Neural cell (in vitro differentiated cells): Measurements from ENCODE around the gene P3H2. TPM values are rescaled to one million over a fixed set of nuclear protein-coding genes. Genes with fewer than 3 reads are reported as not detected.
"Not testable (repeated sequence)": the region's sequence is repeated elsewhere in the genome, so short reads cannot be mapped to it uniquely, and the experiment has no call there.

Experiments used
- H2AFZ ChIP-seq: fragments of 200-600, 300-800 bp; sonication (generic), shearing (Covaris generic); 2 replicates; pipeline ENCODE4 v1.6.0; 2014; ENCODE audit warnings: low read depth, mild to moderate bottlenecking, antibody characterized with exemption, low read length, moderate library complexity
- H3F3A ChIP-seq: fragments of 200-600 bp; shearing (Covaris generic); 2 replicates; pipeline ENCODE4 v1.6.1; 2016; ENCODE audit warnings: mild to moderate bottlenecking, moderate library complexity, mixed read lengths, antibody characterized with exemption, low read length; ENCODE audit not compliant: insufficient read depth, poor library complexity, severe bottlenecking
- H3K27ac ChIP-seq: fragments of 200-600, 300-800 bp; sonication (generic), shearing (Covaris generic); 2 replicates; pipeline ENCODE4 v1.5.1; 2014; ENCODE audit warnings: mild to moderate bottlenecking, low read length, moderate library complexity
- H3K27me3 ChIP-seq: fragments of 300-800, 200-600 bp; sonication (generic), shearing (Covaris generic); 2 replicates; pipeline ENCODE4 v1.6.0; 2014; ENCODE audit warnings: mild to moderate bottlenecking, low read depth, low read length, moderate library complexity; ENCODE audit not compliant: insufficient read depth
- H3K36me3 ChIP-seq: fragments of 300-800, 200-600 bp; sonication (generic), shearing (Covaris generic); 2 replicates; pipeline ENCODE4 v1.5.1; 2014; ENCODE audit warnings: mild to moderate bottlenecking, antibody characterized with exemption, low read length, moderate library complexity; ENCODE audit not compliant: insufficient read depth
- H3K4me2 ChIP-seq: fragments of 300-800, 200-600 bp; sonication (generic), shearing (Covaris generic); 2 replicates; pipeline ENCODE4 v1.6.0; 2014; ENCODE audit warnings: mild to moderate bottlenecking, low read length
- H3K4me3 ChIP-seq: fragments of 300-800, 200-600 bp; sonication (generic), shearing (Covaris generic); 2 replicates; pipeline ENCODE4 v1.5.1; 2014; ENCODE audit warnings: mild to moderate bottlenecking, low read length, moderate library complexity
- H3K79me2 ChIP-seq: fragments of 200-600 bp; shearing (Covaris generic); replicated peaks from 2 replicates; pipeline ENCODE4 v1.6.0; 2014; ENCODE audit warnings: mild to moderate bottlenecking, low read length, moderate library complexity; ENCODE audit not compliant: insufficient read depth
- H3K9ac ChIP-seq: fragments of 300-800, 200-600 bp; sonication (generic), shearing (Covaris generic); 2 replicates; pipeline ENCODE4 v1.6.1; 2016; ENCODE audit warnings: mild to moderate bottlenecking, low read length, mixed read lengths
- H3K9me2 ChIP-seq: fragments of 200-600 bp; shearing (Covaris generic); 2 replicates; pipeline ENCODE4 v1.6.1; 2016; ENCODE audit warnings: mild to moderate bottlenecking, low read length, mixed read lengths; ENCODE audit not compliant: insufficient read depth
- H3K9me3 ChIP-seq: fragments of 200-600, 300-800 bp; sonication (generic), shearing (Covaris generic); 2 replicates; pipeline ENCODE4 v1.6.1; 2016; ENCODE audit warnings: mild to moderate bottlenecking, mixed run types, low read length, moderate library complexity, mixed read lengths
- H4K20me1 ChIP-seq: fragments of 200-600 bp; shearing (Covaris generic); 2 replicates; pipeline ENCODE4 v1.6.1; 2016; ENCODE audit warnings: mild to moderate bottlenecking, mixed run types; ENCODE audit not compliant: insufficient read depth
- EP300 ChIP-seq: fragments of 450-650 bp; conservative IDR thresholded peaks from 2 replicates; pipeline ENCODE4 v1.6.1; 2014; ENCODE audit warnings: antibody characterized with exemption, mild to moderate bottlenecking, moderate library complexity; ENCODE audit not compliant: poor library complexity, severe bottlenecking
- EZH2 ChIP-seq: fragments of 200-600, 300-800 bp; shearing (Covaris generic), sonication (generic); IDR thresholded peaks from 2 replicates; pipeline ENCODE4 v1.6.1; 2014; ENCODE audit warnings: antibody characterized with exemption, low read length, borderline replicate concordance, mild to moderate bottlenecking; ENCODE audit not compliant: insufficient read depth, poor library complexity, severe bottlenecking
- MXI1 ChIP-seq: fragments of 450-650 bp; conservative IDR thresholded peaks from 2 replicates; pipeline ENCODE4 v1.6.1; 2014; ENCODE audit warnings: antibody characterized with exemption, mild to moderate bottlenecking; ENCODE audit not compliant: poor library complexity, severe bottlenecking
- POLR2AphosphoS5 ChIP-seq: IDR thresholded peaks from 2 replicates; pipeline ENCODE4 v1.6.1; 2012
- RAD21 ChIP-seq: fragments of 450-650 bp; conservative IDR thresholded peaks from 2 replicates; pipeline ENCODE4 v1.6.1; 2014; ENCODE audit warnings: antibody characterized with exemption, mild to moderate bottlenecking, moderate library complexity
- REST ChIP-seq: IDR thresholded peaks from 2 replicates; pipeline ENCODE4 v1.6.1; 2012; ENCODE audit warnings: borderline replicate concordance
- SMC3 ChIP-seq: fragments of 450-650 bp; conservative IDR thresholded peaks from 2 replicates; pipeline ENCODE4 v1.6.1; 2014; ENCODE audit warnings: antibody characterized with exemption, mild to moderate bottlenecking, moderate library complexity; ENCODE audit not compliant: poor library complexity
- TAF1 ChIP-seq: IDR thresholded peaks from 2 replicates; pipeline ENCODE4 v1.6.1; 2012; ENCODE audit warnings: low read depth
- polyA plus RNA-seq: library from polyadenylated mRNA; depleted of rRNA; stranded (reverse); fragments of >200 nt; gene quantifications from 2 replicates; pipeline ENCODE4 v1.2.3, GENCODE V29; 2014
- TF ChIP-seq, protein P1 (sequence below): fragments of 450-650 bp; IDR thresholded peaks from 2 replicates; pipeline ENCODE4 v1.5.1; 2014; ENCODE audit warnings: antibody characterized with exemption, mild to moderate bottlenecking, moderate library complexity; ENCODE audit not compliant: poor library complexity, severe bottlenecking

Gene P3H2
- polyA plus RNA-seq, 1 donor from 2014 or later = 0.68 TPM

- TF ChIP-seq, protein P1, sequence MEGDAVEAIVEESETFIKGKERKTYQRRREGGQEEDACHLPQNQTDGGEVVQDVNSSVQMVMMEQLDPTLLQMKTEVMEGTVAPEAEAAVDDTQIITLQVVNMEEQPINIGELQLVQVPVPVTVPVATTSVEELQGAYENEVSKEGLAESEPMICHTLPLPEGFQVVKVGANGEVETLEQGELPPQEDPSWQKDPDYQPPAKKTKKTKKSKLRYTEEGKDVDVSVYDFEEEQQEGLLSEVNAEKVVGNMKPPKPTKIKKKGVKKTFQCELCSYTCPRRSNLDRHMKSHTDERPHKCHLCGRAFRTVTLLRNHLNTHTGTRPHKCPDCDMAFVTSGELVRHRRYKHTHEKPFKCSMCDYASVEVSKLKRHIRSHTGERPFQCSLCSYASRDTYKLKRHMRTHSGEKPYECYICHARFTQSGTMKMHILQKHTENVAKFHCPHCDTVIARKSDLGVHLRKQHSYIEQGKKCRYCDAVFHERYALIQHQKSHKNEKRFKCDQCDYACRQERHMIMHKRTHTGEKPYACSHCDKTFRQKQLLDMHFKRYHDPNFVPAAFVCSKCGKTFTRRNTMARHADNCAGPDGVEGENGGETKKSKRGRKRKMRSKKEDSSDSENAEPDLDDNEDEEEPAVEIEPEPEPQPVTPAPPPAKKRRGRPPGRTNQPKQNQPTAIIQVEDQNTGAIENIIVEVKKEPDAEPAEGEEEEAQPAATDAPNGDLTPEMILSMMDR = no peak
These were observed 37.1 kb downstream of the P3H2 start (continued) for GRCh38 chr3:190083635-190084034.

DNA sequence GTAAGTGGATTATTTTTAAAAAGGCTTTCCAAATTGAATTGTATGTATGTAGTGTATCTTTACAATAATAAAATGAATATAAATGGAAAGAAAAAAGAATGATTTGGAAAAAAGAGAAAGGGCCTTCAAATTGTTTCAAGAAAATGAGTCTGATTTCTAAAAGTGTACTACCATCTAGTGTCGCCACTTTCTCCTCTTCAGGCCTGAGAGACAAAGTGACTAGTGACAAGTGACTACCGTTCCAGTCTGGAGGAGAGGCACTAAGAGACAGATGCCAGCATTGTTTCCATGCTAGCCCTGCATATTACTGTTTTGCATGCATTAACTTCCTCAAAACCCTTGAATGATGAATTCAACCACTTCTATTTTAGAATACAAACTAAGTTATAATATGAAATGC is 39.3 kb downstream of the P3H2 start:
- no peak overlapping the region for H3K9ac ChIP-seq
- no peaks in the 10 kb centered on the region for H3K79me2 ChIP-seq
- H3K27ac ChIP-seq = no peak overlapping the region
- H3K9me3 ChIP-seq = no peaks in the 10 kb centered on the region
- H3K36me3 ChIP-seq = no peaks in the 10 kb centered on the region
- no peaks in the 10 kb centered on the region for H3F3A ChIP-seq
- TF ChIP-seq EP300 = no peak
- TF ChIP-seq, protein P1 = no peak
- TF ChIP-seq MXI1 = no peak
- no peak for TF ChIP-seq TAF1
- no peak for TF ChIP-seq REST
- TF ChIP-seq RAD21 = no peak
- no peak for TF ChIP-seq EZH2
- no peak for TF ChIP-seq SMC3
- no peak for TF ChIP-seq POLR2AphosphoS5
- H4K20me1 ChIP-seq = no peaks in the 10 kb centered on the region
- H3K4me3 ChIP-seq = no peak overlapping the region
- H3K9me2 ChIP-seq = no peaks in the 10 kb centered on the region
- no peak overlapping the region for H2AFZ ChIP-seq
- H3K4me2 ChIP-seq = no peak overlapping the region
- no peaks in the 10 kb centered on the region for H3K27me3 ChIP-seq

DNA sequence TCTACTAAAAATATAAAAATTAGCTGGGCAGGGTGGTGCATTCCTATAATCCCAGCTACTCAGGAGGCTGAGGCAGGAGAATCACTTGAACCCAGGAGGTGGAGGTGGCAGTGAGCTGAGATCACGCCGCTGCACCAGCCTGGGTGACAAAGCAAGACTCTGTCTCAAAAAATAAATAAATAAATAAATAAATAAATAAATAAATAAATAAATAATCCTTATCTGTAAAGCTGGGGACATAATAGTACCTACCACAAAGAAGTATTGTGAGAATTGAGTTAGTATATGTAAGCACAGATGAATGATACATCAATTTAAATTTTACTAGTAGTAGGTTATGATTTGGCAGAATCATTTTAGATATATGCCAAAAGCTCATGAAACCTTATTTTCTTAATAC is 41.5 kb downstream of the P3H2 start:
- H3K9ac ChIP-seq, H3K36me3 ChIP-seq, H3K79me2 ChIP-seq, H3K9me2 ChIP-seq, H3K27me3 ChIP-seq, H3K4me2 ChIP-seq, H3K9me3 ChIP-seq, H2AFZ ChIP-seq, H3F3A ChIP-seq, H3K27ac ChIP-seq, H3K4me3 ChIP-seq, H4K20me1 ChIP-seq: not testable (repeated sequence)
